ENCODE results near the gene AKNA. TPM values are rescaled to one million over a fixed set of nuclear protein-coding genes. Genes with fewer than 3 reads are reported as not detected.

Gene AKNA
- total RNA-seq, 1 donor from 2014 or later, result 14.0 TPM

DNA sequence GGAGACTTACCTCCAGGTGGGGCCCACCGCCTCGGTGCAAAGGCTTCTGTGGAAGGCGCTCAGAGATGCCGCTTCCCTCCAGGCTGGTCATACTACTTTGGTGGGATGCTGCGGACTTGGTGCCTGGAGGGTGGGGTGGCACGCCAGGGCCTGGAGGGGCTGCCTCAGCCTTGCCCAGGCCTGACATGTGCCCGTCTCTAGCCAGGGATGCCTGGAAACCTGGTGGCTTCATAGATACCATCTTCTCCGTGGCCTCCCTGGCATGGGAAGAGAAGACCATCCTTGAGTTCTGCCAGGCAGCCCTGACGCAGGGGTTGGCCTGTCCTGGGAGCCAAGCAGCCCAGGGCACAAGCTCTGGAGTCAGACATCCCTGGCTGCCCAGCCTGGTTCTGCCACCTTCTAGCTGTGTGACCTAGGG lies 29.9 kb downstream of the AKNA start:
- no peaks in the 10 kb centered on the region for H3K4me1 Mint-ChIP-seq (ENCODE audit: unreplicated experiment)
- no peak overlapping the region for H3K4me3 Mint-ChIP-seq
- peaks cover 14% of the 10 kb centered on the region for H3K36me3 Mint-ChIP-seq
- DNase-seq (ENCODE audit: extremely low spot score, unreplicated experiment), result no peak
- H3K27me3 Mint-ChIP-seq, result no peaks in the 10 kb centered on the region
- no peak overlapping the region for H3K27ac Mint-ChIP-seq
- H3K9me3 Mint-ChIP-seq, result no peaks in the 10 kb centered on the region
- TF ChIP-seq, protein P1, sequence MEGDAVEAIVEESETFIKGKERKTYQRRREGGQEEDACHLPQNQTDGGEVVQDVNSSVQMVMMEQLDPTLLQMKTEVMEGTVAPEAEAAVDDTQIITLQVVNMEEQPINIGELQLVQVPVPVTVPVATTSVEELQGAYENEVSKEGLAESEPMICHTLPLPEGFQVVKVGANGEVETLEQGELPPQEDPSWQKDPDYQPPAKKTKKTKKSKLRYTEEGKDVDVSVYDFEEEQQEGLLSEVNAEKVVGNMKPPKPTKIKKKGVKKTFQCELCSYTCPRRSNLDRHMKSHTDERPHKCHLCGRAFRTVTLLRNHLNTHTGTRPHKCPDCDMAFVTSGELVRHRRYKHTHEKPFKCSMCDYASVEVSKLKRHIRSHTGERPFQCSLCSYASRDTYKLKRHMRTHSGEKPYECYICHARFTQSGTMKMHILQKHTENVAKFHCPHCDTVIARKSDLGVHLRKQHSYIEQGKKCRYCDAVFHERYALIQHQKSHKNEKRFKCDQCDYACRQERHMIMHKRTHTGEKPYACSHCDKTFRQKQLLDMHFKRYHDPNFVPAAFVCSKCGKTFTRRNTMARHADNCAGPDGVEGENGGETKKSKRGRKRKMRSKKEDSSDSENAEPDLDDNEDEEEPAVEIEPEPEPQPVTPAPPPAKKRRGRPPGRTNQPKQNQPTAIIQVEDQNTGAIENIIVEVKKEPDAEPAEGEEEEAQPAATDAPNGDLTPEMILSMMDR (conservative IDR thresholded peaks at IDR 0.05), result no peak

DNA sequence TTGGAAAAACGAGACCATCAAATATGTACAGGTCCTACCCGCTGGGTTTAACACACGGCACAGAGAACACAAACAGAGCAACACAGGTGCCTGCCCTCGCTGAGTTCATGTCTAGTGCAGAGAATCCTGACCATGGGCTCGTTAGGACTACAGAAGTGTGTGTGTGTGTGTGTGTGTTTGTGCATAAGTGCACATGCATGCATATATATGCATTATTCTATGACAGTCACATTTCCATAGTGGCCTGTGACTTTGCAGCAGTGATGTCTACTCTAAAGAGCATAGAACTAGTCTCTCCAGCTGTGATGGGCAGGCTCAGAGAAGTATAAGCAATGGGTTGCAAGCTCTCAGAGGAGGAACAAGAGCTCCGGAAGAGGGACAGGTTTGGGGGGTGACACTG lies 30.4 kb downstream of the AKNA start:
- no peak overlapping the region for H3K4me3 Mint-ChIP-seq
- H3K27me3 Mint-ChIP-seq, result no peaks in the 10 kb centered on the region
- no peaks in the 10 kb centered on the region for H3K4me1 Mint-ChIP-seq (ENCODE audit: unreplicated experiment)
- TF ChIP-seq, protein P1 (conservative IDR thresholded peaks at IDR 0.05), result no peak
- H3K27ac Mint-ChIP-seq, result no peak overlapping the region
- H3K36me3 Mint-ChIP-seq, result peaks cover 14% of the 10 kb centered on the region
- no peaks in the 10 kb centered on the region for H3K9me3 Mint-ChIP-seq
- DNase-seq (ENCODE audit: extremely low spot score, unreplicated experiment), result no peak

DNA sequence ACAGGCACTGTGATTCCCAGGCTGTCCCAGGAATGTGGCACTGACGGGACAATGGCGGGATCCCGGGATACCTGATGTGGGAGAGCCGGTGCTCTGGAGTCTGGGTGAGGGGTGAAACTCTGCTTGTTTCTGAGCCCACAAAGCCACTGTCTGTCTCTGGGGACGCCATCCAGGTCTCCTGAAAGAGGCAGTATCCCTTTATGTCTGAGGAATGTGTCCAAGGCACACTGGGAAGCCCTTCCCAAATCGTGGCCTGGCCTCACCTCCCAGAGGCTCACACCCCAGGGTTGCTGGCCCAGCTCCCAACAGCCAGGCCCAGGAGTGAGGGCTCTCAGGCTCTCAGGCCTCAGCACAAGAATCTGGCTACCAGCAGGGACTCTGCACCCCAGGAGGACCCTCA lies 31.0 kb downstream of the AKNA start:
- Mint-ChIP-seq H3K27me3 (no peaks in the 10 kb centered on the region), H3K4me3 (no peak overlapping the region), H3K9me3 (no peaks in the 10 kb centered on the region), H3K36me3 (peaks cover 14% of the 10 kb centered on the region), H3K27ac (no peak overlapping the region), H3K4me1 (ENCODE audit: unreplicated experiment) (no peaks in the 10 kb centered on the region)
- DNase-seq (ENCODE audit: extremely low spot score, unreplicated experiment), result no peak
- TF ChIP-seq, protein P1 (conservative IDR thresholded peaks at IDR 0.05), result no peak

DNA sequence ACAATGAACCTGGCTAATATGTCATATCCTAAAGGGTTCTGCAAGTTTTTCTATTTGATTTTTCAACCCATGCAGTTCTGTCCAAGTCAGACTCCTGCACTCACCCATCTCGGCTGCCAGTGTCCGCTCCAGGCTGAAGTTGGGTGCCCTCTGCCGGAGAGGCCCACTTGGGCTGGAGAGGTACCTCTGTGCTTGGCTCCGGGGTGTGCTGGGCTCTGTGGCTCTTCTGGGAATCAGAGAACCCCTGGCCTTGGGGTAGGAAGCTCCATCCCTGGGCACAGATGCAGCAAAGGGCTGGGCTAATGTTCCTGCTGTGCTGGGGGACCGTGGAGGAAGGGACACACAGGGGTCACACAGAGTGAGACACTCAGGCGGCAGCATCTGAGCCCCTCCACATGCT lies 32.0 kb downstream of the AKNA start:
- TF ChIP-seq, protein P1 (conservative IDR thresholded peaks at IDR 0.05), result no peak
- no peaks in the 10 kb centered on the region for H3K9me3 Mint-ChIP-seq
- no peak for DNase-seq (ENCODE audit: extremely low spot score, unreplicated experiment)
- no peak overlapping the region for H3K4me3 Mint-ChIP-seq
- no peaks in the 10 kb centered on the region for H3K27me3 Mint-ChIP-seq
- no peak overlapping the region for H3K27ac Mint-ChIP-seq
- H3K4me1 Mint-ChIP-seq (ENCODE audit: unreplicated experiment), result no peaks in the 10 kb centered on the region
- H3K36me3 Mint-ChIP-seq, result peaks cover 7% of the 10 kb centered on the region

DNA sequence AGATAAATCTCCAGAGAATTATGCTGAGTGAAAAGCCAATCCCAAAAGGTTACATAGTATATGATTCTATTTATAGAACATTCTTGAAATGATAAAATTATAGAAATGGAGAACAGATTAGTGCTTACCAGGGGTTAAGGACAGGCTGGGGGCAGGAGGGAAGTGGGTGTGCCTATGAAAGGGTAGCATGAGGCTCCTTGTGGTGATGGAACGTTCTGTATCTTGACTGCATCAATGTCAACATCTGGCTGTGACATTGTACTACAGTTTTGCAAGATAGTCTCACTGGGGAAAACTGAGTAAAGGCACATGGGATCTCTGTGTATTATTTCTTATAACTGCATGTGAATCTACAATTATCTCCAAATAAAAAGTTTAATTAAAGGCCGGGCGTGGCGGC lies 35.9 kb downstream of the AKNA start:
- DNase-seq (ENCODE audit: extremely low spot score, unreplicated experiment), result no peak
- TF ChIP-seq, protein P1 (conservative IDR thresholded peaks at IDR 0.05), result no peak
- Mint-ChIP-seq H3K4me3 (no peak overlapping the region), H3K9me3 (no peaks in the 10 kb centered on the region), H3K4me1 (ENCODE audit: unreplicated experiment) (peaks cover 12% of the 10 kb centered on the region), H3K36me3 (peaks cover 9% of the 10 kb centered on the region), H3K27me3 (no peaks in the 10 kb centered on the region), H3K27ac (no peak overlapping the region)

Data from type B pancreatic cell (in vitro differentiated cells).